Measurements from ENCODE around the gene NRGN. TPM values are rescaled to one million over a fixed set of nuclear protein-coding genes. Genes with fewer than 3 reads are reported as not detected.

Gene NRGN
- total and polyA plus RNA-seq, 2 of the 4 experiments (the other 2 are of a cell fraction), result 0.54 to 24.8 TPM

DNA sequence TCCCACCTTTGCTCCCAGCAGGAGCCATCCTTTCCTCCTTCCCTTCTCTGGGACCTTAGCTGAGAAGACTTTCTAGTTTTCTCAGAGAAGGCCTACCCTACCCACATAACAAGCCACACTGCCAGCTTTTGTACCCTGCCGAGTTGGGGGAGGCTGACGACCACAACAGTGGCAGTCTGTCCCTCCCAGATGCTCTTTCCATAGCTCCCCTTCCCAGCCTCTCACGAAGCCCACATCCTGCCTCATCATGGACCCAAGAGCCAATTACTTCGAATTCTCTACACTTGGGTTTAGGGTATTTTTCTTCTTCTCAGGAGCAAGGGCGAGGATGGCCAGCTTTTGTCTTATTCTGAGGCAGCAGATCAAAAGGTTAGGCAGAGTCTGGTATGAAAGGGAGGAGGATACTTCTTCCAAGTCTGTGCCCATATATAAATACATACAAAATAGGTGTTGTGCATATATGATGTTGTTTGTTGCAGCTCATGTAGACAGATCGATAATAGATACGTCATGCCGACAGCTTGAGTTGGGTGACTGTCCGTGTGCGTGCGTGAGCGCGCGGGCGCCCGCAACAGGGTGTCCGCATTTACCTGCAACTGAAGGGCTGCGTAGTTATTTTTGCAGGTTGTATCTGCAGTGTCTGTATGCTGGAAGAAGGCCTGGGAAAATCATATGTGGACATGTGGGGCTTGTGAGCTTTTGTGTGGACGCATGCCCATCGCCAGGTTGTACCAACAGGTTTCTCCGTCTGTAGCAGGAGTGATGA, 846 bp upstream of the NRGN start:
- no TSS peak for BruUV-seq (replicated peaks)
- Histone ChIP-seq H2BK5ac (ENCODE audit: low read depth, low read length, poor library complexity, severe bottlenecking) (no peak overlapping the region), H4K8ac (ENCODE audit: low read depth in 2 of 2, low read length in 2 of 2) (peak overlapping the region in 1 of 2 experiments; percentile 72; a peak in 1 of 4 replicates), H3K56ac (ENCODE audit: extremely low read depth, insufficient read depth, low read length) (no peak overlapping the region), H4K5ac (ENCODE audit: low read depth, low read length) (no peak overlapping the region), H3K4me2 (ENCODE audit: low read depth, low read length) (peak overlapping the region; percentile 91), H3K14ac (replicated peaks; ENCODE audit: low read depth, low read length) (peak overlapping the region; percentile 55; the same call in 1 of the 2 replicates), H2AFZ (replicated peaks; ENCODE audit: low read length, poor library complexity) (peak overlapping the region; percentile 91), H3K27ac (ENCODE audit: insufficient read depth, low read length) (no peak overlapping the region), H3K23ac (ENCODE audit: low read depth, low read length) (no peak overlapping the region), H2BK20ac (ENCODE audit: low read depth, low read length) (no peak overlapping the region), H3K27me3 (ENCODE audit: control insufficient read depth, insufficient read depth, low read length) (peaks cover 23% of the 10 kb centered on the region), H3K9me1 (ENCODE audit: insufficient read depth, low read length) (0 out of 2 replicates have a peak, but pooled peaks cover 3% of the 10 kb centered on the region), H3K36me3 (ENCODE audit: control insufficient read depth, insufficient read depth, low read length) (no peaks in the 10 kb centered on the region), H3K4me1 (ENCODE audit: control insufficient read depth, insufficient read depth, low read length) (peaks cover 2% of the 10 kb centered on the region; the same call in 1 of the 2 replicates), H4K20me1 (ENCODE audit: insufficient read depth, low read length) (no peaks in the 10 kb centered on the region), H4K91ac (ENCODE audit: insufficient read depth, low read depth, low read length) (no peak overlapping the region), H3K4ac (ENCODE audit: low read depth, low read length) (peak overlapping the region; percentile 60; the same call in 1 of the 2 replicates), H3K18ac (ENCODE audit: low read depth, low read length) (no peak overlapping the region), H2BK15ac (ENCODE audit: low read depth, low read length) (no peak overlapping the region), H2BK120ac (ENCODE audit: low read depth, low read length) (peak overlapping the region; percentile 42; the same call in 1 of the 2 replicates), H3K79me1 (ENCODE audit: low read depth in 1 of 2, low read length in 2 of 2) (peaks cover 0 to 7% of the 10 kb centered on the region in 2 experiments; a peak in 2 of 4 replicates), H2AK9ac (replicated peaks; ENCODE audit: low read depth, low read length, poor library complexity) (peak overlapping the region; percentile 87), H3K9me3 (ENCODE audit: control insufficient read depth, insufficient read depth, low read length) (no peaks in the 10 kb centered on the region), H3K9ac (ENCODE audit: low read depth, low read length) (peak overlapping the region; percentile 18; the same call in 1 of the 2 replicates), H3K4me3 (ENCODE audit: insufficient read depth, low read depth, low read length) (peak overlapping the region; percentile 49; the same call in 1 of the 2 replicates), H2AK5ac (ENCODE audit: low read depth, low read length) (no peak overlapping the region; the same call in 1 of the 2 replicates)
- TF ChIP-seq SMC3 (IDR thresholded peaks at IDR 0.05; ENCODE audit: low read depth, low read length) (no peak), MAZ (IDR thresholded peaks at IDR 0.05; ENCODE audit: borderline replicate concordance, low read depth, low read length) (no peak), POLR2A (IDR thresholded peaks at IDR 0.05; ENCODE audit: low read depth, low read length) (no peak), MAFK (IDR thresholded peaks at IDR 0.05; ENCODE audit: low read depth, low read length) (no peak), CEBPB (IDR thresholded peaks at IDR 0.05; ENCODE audit: low read depth, low read length) (no peak), FOS (IDR thresholded peaks at IDR 0.05; ENCODE audit: low read depth, low read length) (no peak), MXI1 (IDR thresholded peaks at IDR 0.05; ENCODE audit: borderline replicate concordance, low read depth, low read length) (no peak), NFE2L2 (IDR thresholded peaks at IDR 0.05; ENCODE audit: low read depth, low read length) (no peak), CHD1 (IDR thresholded peaks at IDR 0.05; ENCODE audit: low read depth, low read length) (no peak), BHLHE40 (IDR thresholded peaks at IDR 0.05; ENCODE audit: low read depth, low read length) (no peak), RFX5 (IDR thresholded peaks at IDR 0.05; ENCODE audit: low read depth, low read length) (no peak)
- TF ChIP-seq, protein P1, sequence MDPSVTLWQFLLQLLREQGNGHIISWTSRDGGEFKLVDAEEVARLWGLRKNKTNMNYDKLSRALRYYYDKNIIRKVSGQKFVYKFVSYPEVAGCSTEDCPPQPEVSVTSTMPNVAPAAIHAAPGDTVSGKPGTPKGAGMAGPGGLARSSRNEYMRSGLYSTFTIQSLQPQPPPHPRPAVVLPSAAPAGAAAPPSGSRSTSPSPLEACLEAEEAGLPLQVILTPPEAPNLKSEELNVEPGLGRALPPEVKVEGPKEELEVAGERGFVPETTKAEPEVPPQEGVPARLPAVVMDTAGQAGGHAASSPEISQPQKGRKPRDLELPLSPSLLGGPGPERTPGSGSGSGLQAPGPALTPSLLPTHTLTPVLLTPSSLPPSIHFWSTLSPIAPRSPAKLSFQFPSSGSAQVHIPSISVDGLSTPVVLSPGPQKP (IDR thresholded peaks at IDR 0.05; ENCODE audit: borderline replicate concordance, low read depth, low read length), result no peak
- TF ChIP-seq, protein P2, sequence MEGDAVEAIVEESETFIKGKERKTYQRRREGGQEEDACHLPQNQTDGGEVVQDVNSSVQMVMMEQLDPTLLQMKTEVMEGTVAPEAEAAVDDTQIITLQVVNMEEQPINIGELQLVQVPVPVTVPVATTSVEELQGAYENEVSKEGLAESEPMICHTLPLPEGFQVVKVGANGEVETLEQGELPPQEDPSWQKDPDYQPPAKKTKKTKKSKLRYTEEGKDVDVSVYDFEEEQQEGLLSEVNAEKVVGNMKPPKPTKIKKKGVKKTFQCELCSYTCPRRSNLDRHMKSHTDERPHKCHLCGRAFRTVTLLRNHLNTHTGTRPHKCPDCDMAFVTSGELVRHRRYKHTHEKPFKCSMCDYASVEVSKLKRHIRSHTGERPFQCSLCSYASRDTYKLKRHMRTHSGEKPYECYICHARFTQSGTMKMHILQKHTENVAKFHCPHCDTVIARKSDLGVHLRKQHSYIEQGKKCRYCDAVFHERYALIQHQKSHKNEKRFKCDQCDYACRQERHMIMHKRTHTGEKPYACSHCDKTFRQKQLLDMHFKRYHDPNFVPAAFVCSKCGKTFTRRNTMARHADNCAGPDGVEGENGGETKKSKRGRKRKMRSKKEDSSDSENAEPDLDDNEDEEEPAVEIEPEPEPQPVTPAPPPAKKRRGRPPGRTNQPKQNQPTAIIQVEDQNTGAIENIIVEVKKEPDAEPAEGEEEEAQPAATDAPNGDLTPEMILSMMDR (conservative IDR thresholded peaks at IDR 0.05; ENCODE audit: low read depth, low read length), result no peak
- dilution Hi-C loops (cut with HindIII; ENCODE audit: low sequenced_read_pairs, unreplicated experiment) (no loop called here), intact Hi-C loops (cut with micrococcal nuclease) (no loop called here), in situ Hi-C loops (cut with MboI; ENCODE audit: low sequenced_read_pairs) (no loop called here)
- POLR2A ChIA-PET (ENCODE audit: unreplicated experiment), result no interaction called here
- CTCF ChIA-PET, result no interaction called here
- 52% methylated on average over 14 of the region's 21 CpGs; no CpG with 5 or more reads in 1 of the 2 experiments for WGBS, 2 experiments (ENCODE audit: extremely low coverage in 2 of 2, insufficient read length in 1 of 2)
- DNase-seq (no peak), ATAC-seq (ENCODE audit: low read depth) (no peak)

Data from IMR-90 (cell line).